Erythroblast (primary cell): ENCODE measurements around the gene ADRB2.

Experiments
- DNase-seq, 2 experiments: peaks; one replicate each; lab custom pipeline; 2025; lab: John Stamatoyannopoulos, UW
- GATA1 ChIP-seq: IDR thresholded peaks from 2 replicates; pipeline ENCODE4 v1.6.1; 2011; ENCODE audit warnings: low read depth, mild to moderate bottlenecking, control low read depth, low read length, moderate library complexity
- POLR2A ChIP-seq: IDR thresholded peaks from 2 replicates; pipeline ENCODE4 v1.6.1; 2011; ENCODE audit warnings: mild to moderate bottlenecking, low read length

Gene ADRB2

DNA sequence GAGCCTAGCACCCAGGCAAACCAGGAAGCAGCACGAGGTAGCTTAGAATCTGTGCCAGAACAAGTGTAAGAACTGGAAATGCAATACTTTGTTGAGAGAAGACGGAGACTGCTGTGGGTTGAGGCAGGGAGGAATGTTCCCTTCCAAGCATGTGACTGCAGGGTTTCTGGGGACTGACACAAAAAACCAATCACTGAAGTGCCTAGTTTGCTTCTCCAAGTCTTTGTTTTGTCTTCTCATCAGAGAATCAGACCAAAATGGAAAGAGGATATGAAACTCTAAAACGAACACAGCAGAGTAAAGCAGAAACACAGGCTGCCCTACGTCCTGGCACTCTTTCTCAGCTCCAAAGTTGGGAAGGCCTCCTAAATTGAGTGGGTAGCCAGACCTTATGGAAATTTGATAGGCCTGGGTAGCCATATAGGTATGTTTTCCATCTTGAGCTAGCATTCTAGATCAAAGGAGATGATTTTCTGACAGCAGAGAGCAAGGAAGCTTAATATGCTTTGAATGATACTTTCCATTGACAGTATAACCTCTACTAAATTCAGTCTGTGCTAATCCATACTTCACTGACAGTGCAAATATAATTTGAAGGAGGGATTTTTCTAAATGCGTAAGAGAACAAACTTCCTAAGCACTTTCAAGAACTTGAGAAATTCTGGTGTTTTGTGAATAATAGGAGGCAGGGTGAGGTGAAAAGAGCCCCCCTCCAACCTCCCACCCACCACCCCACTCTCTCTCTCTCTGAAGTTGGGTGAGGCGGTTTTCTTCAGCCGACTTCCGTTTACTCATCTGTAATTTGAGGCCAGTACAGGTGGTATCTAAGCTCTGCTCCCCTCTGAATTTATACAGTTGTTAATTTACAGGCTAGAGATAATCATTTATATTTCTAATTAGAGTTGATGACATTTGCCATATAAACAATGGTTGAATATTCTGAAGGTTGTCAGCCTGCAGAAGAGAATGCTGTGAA, 5.5 kb downstream of the ADRB2 start:
- TF ChIP-seq POLR2A, result no peak
- TF ChIP-seq GATA1, result no peak
- DNase-seq, result no peak

DNA sequence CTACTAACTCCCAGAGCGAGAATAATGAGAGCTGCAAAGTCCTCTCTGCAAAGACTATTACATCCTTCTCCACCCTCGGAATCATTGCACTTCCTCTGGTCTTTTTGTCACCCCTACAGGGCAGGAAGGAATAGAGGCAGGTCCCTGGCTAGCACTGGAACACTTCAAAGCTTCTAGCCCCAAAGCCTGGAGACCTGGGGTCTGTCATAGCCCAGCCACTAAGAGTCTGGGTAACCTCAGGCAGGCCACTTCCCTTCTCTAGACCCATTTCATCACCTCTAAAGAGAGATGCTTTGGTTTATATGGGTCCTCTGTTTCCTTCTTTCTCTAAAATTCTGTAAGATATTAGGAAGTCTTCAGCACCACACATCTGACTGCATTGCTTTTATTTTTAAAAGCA, 6.7 kb downstream of the ADRB2 start:
- no peak for DNase-seq
- no peak for TF ChIP-seq GATA1
- TF ChIP-seq POLR2A, result no peak

DNA sequence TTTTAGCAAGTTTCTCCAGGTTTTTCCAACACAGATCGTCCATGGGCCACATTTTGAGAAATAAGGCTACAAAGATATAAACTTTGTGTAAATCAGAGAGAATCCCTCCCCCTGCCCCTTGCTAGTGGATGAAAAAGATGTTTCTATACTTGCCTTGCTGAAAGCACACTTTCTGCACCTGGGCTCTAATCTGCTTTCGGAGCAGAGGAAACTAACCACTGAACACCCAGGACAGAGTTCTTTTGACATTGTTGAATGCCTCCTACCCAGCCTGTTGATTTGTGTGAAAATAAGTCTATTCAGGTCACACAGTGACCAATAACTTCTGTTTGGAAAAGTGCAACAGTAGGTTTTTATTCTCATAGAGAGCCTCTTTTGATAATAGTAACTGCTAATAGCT, 7.5 kb downstream of the ADRB2 start:
- no peak for DNase-seq
- TF ChIP-seq GATA1 (no peak), POLR2A (no peak)

DNA sequence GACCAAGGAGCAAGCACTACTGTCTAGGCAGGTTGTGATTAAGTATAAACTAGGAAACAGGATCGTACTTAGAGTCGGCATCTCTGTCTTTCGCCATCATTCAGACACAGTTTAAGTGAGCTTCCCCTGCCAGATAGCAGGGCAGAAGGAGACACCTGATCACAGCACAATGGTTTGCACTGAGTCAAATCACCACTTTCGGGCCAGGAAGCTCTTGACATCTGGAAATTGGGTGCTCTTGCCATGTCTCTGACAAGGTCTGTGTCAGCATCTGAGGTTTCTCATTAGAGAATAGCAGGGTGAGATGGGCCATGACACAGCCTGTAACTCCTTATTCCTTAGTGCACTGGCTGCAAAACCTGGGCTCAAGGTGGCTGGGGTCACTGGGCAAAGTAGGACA, 8.3 kb downstream of the ADRB2 start:
- DNase-seq, result no peak
- no peak for TF ChIP-seq GATA1
- TF ChIP-seq POLR2A, result no peak

DNA sequence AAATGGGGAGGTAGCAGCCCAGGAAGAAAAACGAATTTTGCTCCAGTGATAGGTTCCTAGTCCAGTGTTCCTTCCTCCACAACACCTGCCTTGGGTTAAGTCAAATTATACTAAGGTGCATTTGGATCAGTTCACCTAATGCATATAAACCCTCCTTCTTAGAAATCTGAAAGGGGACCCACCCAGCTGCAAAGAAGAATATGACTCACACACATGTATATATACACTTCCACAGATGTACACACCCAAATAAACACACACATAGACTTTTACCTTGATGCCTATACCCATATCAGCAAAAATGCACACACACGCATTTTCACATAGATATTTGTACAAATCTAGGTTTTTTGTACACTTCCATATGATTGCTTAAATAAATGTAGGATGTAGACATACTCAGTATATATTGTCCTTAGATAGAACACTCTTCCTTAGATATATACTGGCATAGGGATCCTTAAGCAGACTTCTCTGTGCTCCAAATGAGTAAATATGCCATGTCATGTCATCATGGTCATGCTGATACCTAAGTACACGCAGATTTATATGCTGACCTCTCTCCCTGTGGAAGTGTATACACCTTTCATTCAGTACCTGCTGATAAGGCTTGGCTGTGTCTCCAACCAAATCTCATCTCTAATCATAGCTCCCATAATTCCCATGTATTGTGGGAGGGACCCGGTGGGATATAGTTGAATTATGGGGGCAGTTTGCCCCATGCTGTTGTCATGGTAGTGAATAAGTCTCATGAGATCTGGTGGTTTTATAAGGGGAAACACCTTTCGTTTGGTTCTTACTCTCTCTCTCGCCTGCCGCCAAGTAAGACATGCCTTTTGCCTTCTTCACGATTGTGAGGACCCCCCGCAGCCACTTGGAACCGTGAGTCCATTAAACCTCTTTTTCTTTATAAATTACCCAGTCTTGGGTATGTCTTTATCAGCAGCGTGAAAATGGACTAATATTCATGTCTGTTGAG, 10.2 kb downstream of the ADRB2 start:
- DNase-seq, result no peak
- TF ChIP-seq GATA1 (no peak), POLR2A (no peak)

DNA sequence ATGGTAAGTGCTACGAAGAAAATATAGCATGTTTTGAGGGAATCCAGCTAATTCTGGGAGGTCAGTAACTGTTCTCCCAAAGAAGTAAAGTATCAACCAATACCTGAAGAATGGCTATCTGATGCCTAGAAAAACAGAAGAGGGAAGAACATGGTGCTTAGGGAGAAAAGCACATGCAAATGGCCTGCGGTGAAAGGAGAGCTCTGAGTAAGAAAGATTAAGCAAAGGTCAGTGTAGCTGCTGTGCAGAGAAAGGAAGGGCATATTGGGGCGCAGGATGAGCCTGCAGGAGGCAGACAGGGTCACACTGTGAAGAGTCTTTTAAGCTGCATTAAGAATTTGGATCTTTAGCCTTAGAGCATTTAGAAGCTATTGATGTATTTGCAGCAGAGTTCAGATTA, 11.0 kb downstream of the ADRB2 start:
- TF ChIP-seq GATA1, result no peak
- no peak for TF ChIP-seq POLR2A
- no peak for DNase-seq

DNA sequence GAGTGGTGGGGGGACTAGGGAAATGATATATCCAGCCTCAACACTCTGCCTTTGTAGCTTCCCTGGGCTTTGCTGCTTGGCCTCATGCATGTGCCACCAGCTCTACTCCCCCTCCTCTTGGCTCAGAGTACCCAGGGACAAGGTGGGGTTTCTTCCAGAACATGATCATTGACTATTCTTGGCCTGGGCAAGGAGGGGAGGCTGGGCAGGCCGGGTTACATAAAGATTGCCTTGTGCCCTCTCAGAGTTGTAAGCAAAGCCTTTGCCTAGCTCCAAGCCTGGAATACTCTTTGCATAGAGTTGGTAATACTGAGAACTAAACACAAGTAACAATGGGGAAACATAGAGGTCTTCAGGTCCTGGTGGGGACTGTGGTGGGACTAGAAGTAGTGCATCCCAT, 11.9 kb downstream of the ADRB2 start:
- DNase-seq, result no peak
- TF ChIP-seq POLR2A, result no peak
- TF ChIP-seq GATA1, result no peak

DNA sequence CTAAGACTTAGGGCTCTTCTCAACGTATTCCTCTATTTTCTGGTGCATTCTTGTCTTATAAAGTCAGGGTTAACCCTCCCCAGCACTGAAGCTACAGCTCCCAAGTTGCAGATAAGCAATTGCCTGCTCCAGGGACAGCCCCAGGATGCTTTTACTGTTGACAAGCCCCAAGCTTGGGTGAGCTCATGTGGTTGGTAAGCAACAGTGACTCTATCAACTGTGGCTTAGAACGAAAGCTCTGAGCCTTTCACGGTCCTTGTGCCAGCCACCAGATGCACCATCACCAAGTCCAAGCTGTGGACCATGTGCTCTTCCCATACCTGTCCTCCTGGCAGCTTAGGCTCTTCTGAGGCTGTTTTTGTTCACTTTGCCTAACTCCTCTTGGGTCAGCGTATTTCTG, 13.5 kb downstream of the ADRB2 start:
- TF ChIP-seq GATA1 (no peak), POLR2A (no peak)
- no peak for DNase-seq

DNA sequence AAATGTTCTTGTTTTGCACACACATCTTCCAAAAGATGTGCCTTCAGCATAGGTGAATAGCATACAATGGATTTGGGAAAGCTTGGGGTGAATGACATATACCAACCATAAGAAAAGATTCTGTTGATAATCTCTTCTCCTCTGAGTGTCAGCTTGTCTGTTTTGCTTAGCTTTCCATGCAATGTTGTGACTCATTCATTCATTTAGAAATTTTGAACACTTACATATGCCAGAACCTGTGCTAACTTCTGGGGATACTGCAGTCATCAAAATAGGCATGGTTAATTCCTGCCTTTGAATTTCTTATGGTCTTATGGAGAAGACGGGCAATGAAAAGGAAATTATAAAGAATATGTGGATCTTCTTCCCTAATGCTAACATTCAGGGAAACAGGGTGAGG, 14.1 kb downstream of the ADRB2 start:
- TF ChIP-seq GATA1, result no peak
- no peak for TF ChIP-seq POLR2A
- DNase-seq, result no peak

DNA sequence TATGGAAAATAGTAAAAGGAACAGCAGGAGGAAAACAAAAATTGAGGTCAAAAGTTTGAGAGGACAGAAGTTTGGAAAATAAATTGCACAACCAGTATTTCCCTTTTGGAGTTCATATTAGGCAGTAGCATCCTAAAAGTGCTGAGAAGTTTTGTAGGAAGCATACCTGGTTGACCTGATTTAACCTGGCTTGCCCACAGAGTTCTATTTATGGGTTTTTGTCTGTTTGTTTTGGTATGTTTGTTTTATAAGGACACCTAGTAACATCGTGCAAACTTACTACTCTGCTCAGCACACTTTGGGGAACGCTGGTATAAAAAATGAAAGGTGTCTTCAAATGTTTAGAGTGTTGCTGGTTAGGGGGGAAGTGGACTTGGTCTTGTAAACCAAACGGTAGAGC, 15.1 kb downstream of the ADRB2 start:
- DNase-seq, result no peak
- TF ChIP-seq GATA1 (no peak), POLR2A (no peak)

DNA sequence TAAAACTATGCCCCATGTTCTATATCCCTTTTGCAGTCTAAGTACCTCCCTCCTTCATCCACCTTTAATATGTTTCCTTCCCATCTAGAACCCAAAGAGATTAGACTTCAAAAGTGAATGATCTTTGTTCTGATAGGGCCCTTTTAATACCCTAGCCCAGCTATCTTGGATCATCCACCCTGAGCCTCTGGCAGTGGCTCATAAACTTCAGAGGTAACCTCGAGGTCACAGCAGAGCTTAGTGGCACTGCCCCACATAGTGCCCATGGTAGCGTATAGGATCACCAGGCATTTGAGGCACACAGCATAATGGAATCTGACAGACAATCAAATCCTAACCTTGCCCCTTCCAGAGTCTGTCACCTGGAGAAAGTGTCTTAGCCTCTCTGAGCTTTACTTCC, 15.8 kb downstream of the ADRB2 start:
- TF ChIP-seq POLR2A (no peak), GATA1 (no peak)

DNA sequence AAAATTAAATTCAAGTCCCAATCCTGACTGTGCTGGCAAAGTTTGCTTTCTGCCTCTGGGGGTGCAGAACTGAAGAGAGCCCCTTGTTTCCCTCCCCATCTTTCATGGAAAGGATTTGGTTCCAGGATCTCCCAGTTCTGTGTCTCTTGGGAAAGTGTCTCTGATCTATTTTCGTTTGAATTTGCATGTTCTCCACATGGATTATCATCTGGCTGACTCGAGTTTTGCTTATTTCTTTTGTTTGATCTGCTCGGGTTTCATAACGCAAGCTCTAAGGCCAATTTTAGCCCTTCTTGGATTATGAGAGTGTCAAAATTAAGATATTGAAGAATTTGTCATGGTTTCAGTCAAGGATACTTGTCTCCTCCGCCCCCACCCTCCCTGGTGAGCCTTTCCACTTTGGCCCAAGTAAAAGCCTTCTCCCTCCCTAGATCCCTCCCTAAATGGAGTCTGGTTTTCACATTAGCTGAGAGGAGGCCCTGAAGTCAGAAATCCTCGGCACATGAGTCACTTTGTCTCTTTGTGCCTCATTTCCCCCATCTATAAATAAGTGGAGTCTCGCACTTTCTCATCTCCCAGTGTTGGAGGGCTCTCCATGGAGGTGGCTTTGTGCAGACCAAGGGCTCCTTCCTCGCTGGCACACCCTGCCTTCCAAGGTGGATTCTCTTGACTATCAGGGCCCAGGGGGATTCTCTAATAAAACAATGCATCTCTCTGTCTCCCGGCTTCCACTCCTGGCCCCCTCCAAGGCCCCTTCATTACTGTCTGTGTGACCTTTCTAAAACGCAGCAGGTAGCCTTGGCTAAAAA, 17.3 kb downstream of the ADRB2 start:
- no peak for DNase-seq
- TF ChIP-seq GATA1 (no peak), POLR2A (no peak)

More for the DNA sequence above, 15.8 kb downstream of the ADRB2 start:
- DNase-seq, result no peak
